ENCODE measurements around the gene HSPA12A. TPM values are rescaled to one million over a fixed set of nuclear protein-coding genes. Genes with fewer than 3 reads are reported as not detected.

HSPA12A gene
- total and polyA plus RNA-seq, 7 donors = 1.4 to 17.4 (median 12.3) TPM

DNA sequence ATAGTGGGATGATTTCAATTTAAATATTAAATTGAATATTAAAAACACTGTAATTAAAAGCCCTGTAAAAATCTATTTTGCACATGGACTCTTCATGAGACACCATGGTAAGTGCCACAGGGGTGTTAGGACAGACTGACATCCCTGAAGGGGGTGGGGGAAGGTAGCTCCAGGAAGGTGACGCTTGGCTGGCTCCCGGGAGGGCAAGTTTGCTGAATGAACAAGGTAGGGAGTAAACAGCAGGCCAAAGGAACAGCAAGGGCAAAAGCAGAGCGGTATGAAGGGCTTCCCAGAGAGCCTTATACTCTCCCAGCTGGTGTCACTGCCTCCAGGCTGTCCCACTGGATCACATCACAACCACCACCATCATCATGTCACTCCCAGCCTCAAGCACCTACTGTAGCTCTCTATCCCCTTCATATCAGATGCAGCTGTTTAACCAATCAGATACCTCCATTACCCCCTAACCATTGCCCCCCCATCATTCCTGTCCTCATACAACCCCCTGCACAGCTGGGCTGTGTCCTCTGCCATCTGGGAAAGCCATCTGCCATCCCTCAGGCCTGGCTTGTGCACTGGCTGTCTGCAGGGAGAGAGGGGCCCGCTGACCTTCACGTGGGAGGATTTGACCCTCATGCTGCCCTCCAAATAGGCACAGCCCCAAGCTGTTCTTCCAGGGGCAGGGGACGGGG lies 19.5 kb downstream of the HSPA12A start:
- no peak for TF ChIP-seq POLR2A (IDR thresholded peaks at IDR 0.05)
- TF ChIP-seq POLR2AphosphoS5 (IDR thresholded peaks at IDR 0.05) = no peak
- no peak for TF ChIP-seq EP300 (IDR thresholded peaks at IDR 0.05)
- TF ChIP-seq, protein P1, sequence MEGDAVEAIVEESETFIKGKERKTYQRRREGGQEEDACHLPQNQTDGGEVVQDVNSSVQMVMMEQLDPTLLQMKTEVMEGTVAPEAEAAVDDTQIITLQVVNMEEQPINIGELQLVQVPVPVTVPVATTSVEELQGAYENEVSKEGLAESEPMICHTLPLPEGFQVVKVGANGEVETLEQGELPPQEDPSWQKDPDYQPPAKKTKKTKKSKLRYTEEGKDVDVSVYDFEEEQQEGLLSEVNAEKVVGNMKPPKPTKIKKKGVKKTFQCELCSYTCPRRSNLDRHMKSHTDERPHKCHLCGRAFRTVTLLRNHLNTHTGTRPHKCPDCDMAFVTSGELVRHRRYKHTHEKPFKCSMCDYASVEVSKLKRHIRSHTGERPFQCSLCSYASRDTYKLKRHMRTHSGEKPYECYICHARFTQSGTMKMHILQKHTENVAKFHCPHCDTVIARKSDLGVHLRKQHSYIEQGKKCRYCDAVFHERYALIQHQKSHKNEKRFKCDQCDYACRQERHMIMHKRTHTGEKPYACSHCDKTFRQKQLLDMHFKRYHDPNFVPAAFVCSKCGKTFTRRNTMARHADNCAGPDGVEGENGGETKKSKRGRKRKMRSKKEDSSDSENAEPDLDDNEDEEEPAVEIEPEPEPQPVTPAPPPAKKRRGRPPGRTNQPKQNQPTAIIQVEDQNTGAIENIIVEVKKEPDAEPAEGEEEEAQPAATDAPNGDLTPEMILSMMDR (IDR thresholded peaks at IDR 0.05) = no peak
- Histone ChIP-seq H3K4me1 (peaks cover 0 to 4% (median 0%) of the 10 kb centered on the region in 4 donors), H3K36me3 (no peaks in the 10 kb centered on the region), H3K27me3 (no peaks in the 10 kb centered on the region), H3K4me3 (no peak overlapping the region), H3K27ac (no peak overlapping the region), H3K9me3 (no peaks in the 10 kb centered on the region)
- intact Hi-C loops (cut with DNase I) = no loop called here
- 84 to 90% methylated on average over 6 of the region's 6 CpGs for WGBS, 2 donors
- peak; percentile 39 for DNase-seq

DNA sequence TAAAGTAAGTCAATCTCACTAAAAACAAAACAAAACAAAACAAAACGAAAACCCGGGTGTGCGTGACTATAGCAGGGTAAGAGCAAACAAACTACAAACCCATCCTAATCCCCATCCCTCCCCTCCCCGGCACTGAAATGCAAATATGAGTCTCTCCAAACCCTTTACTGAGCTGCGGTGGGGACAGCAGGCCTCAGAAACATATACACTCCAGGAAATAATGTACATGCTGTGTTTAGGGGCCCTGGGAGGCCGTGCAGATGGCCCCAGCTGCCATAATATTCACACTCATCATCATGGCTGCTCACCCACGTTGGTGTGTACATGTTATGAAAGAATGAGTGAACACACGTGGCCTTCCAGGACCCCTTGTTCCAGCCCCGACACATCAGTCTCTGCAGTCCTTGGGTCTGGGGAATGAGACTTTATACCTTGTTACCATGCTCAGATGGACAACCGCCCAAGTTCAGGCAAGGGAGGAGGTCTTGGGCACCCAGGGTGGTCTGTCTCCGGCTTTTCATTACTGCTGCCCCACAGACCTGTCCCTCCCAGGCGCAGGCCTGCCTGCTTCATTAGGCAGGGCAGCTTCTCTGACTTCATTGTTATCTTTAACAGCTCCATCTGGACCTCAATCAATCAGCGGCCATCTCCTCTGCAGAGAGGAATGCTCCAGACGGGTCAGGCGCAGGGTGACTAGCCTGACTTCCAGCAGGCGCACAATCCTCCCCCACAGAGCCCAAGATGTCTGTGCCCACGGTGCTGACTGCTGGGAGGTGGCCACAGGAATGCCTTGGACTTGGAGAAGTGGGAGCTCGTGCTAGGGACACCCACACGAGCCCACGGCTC lies 20.6 kb downstream of the HSPA12A start:
- H3K36me3 ChIP-seq = no peaks in the 10 kb centered on the region
- H3K27ac ChIP-seq = no peak overlapping the region
- intact Hi-C loops (cut with DNase I) = no loop called here
- 60 to 66% methylated on average over 20 of the region's 20 CpGs for WGBS, 2 donors
- DNase-seq = peak; percentile 51
- TF ChIP-seq, protein P1 (IDR thresholded peaks at IDR 0.05) = no peak
- TF ChIP-seq POLR2A (IDR thresholded peaks at IDR 0.05) = no peak
- no peak overlapping the region for H3K4me3 ChIP-seq
- H3K9me3 ChIP-seq = no peaks in the 10 kb centered on the region
- H3K27me3 ChIP-seq = no peaks in the 10 kb centered on the region
- peaks cover 0 to 11% (median 2%) of the 10 kb centered on the region in 4 donors for H3K4me1 ChIP-seq

DNA sequence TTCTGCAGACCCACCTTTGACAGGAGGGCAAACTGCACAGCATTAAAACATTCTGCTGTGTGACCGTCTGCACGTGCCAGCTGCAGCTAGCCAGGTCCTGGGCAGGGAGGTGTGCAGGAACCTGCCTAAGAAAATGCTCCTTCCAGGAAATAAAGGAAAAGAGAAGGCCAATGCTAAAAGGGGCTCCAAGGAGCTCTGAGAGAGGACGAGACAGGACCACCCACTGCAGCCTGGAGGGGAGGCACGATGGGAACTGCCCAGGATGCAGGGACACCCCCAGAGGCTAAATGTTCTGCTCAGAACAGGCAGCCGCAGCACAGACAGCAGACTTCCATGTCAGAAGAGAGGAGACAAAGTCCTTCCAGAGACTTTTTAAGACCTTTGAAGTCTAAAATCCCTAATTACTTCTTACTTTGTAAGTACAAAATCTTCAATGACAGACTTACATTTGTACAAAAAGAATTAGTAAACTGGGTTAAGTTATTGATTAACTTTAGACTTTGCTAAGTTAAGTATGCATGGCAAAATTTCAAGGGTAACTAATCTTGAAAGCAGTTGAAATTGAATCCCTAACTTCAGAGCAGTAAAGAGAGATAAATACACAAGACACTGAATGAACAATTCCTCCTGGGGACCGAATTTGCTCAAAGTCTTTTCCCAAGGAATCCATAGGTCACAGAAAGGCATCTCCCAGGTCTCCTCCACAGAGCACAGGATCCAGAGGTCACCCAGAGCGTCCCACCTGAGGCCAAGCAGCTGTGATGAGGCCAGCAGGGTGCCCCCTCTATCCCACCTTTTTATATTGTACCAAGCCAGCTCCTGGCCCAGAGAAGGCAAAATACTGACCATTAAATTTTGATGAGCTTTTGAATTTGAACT lies 21.5 kb downstream of the HSPA12A start:
- Histone ChIP-seq H3K36me3 (no peaks in the 10 kb centered on the region), H3K4me1 (peaks cover 0 to 20% (median 9%) of the 10 kb centered on the region in 4 donors), H3K4me3 (no peak overlapping the region), H3K27ac (no peak overlapping the region), H3K27me3 (no peaks in the 10 kb centered on the region), H3K9me3 (no peaks in the 10 kb centered on the region)
- intact Hi-C loops (cut with DNase I) = no loop called here
- peak; percentile 48 for DNase-seq
- TF ChIP-seq POLR2A (IDR thresholded peaks at IDR 0.05) (no peak), EP300 (IDR thresholded peaks at IDR 0.05) (no peak), POLR2AphosphoS5 (IDR thresholded peaks at IDR 0.05) (no peak)
- TF ChIP-seq, protein P1 (IDR thresholded peaks at IDR 0.05) = no peak
- 20 to 51% methylated on average over 7 of the region's 7 CpGs for WGBS, 2 donors

DNA sequence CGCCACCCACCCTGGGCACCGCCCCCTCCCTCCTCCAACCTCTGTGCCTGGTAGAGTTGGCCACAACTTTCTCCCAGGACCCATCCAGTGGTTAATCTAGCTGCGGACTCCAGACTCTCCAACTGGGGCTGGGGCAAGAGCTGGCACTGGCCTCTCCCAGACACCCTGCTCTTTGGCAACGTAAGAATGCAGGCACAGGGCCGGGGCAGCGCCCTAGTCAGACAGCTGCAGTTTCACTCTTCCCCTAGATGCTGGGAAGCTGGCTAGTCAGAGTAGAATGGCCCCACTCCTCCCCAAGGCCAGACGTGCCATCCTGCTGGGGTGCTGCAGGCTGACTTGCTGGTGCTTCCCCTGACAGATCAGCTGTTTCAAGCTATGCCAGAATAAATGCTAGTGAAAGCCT lies 22.1 kb downstream of the HSPA12A start:
- Histone ChIP-seq H3K36me3 (no peaks in the 10 kb centered on the region), H3K27ac (no peak overlapping the region), H3K4me3 (no peak overlapping the region), H3K4me1 (peaks cover 0 to 26% (median 14%) of the 10 kb centered on the region in 4 donors), H3K9me3 (no peaks in the 10 kb centered on the region), H3K27me3 (no peaks in the 10 kb centered on the region)
- 24 to 63% methylated on average over 7 of the region's 7 CpGs for WGBS, 2 donors
- intact Hi-C loops (cut with DNase I) = no loop called here
- peak; percentile 63 for DNase-seq
- TF ChIP-seq, protein P1 (IDR thresholded peaks at IDR 0.05) = no peak
- TF ChIP-seq EP300 (IDR thresholded peaks at IDR 0.05) (no peak), POLR2A (IDR thresholded peaks at IDR 0.05) (no peak), POLR2AphosphoS5 (IDR thresholded peaks at IDR 0.05) (no peak)

Data from sigmoid colon (tissue), 7 donors.